Peyer's patch (tissue), 4 donors: ENCODE data around the gene GJA10.

ENCODE experiments used
- CTCF ChIP-seq, 6 experiments: fragments of 450-650 bp in 4 of 6; fragments of 200-600 bp in 2 of 6; sonication (generic) in 1 of 6; IDR thresholded peaks; one replicate each; pipeline ENCODE4 v1.5.1; 2017 to 2019; ENCODE audit warnings: antibody characterized with exemption in 6 of 6, mild to moderate bottlenecking in 3 of 6, moderate library complexity in 1 of 6
- POLR2A ChIP-seq, 2 donors: fragments of 450-650 bp; IDR thresholded peaks; one replicate each; pipeline ENCODE4 v1.5.1; 2017; ENCODE audit warnings: antibody characterized with exemption in 2 of 2, mild to moderate bottlenecking in 2 of 2, moderate library complexity in 2 of 2

- TF ChIP-seq POLR2A (IDR thresholded peaks at IDR 0.05): no peak
- TF ChIP-seq CTCF (IDR thresholded peaks at IDR 0.05): no peak
Observed at GRCh38 chr6:89932245-89932802, 38.1 kb downstream of the GJA10 start.
